ENCODE measurements around the gene FAM187B. TPM values are rescaled to one million over a fixed set of nuclear protein-coding genes. Genes with fewer than 3 reads are reported as not detected.

FAM187B gene
- total RNA-seq, 1 donor from 2014 or later: not detected

GRCh38 chr19:35178701-35179100, 49.8 kb downstream of the FAM187B start:
- no peak for DNase-seq (ENCODE audit: low read depth in 2 of 2)

- no peak for DNase-seq (ENCODE audit: low read depth in 2 of 2)
Measured at GRCh38 chr19:35177377-35178274, 50.9 kb downstream of the FAM187B start.

- DNase-seq (ENCODE audit: low read depth in 2 of 2): no peak
Measured at GRCh38 chr19:35176181-35176570, 52.4 kb downstream of the FAM187B start.

Other genes starting within 250 kb of the FAM187B start
- gene GRAMD1A, start 228.4 kb downstream of the FAM187B start, total RNA-seq: 24.6 and 32.9 TPM in 2 replicates
- gene SCN1B, start 198.3 kb downstream of the FAM187B start, total RNA-seq: 5.2 and 5.7 TPM in 2 replicates
- gene HPN, start 187.0 kb downstream of the FAM187B start, total RNA-seq: under 0.01 TPM in 2 replicates
- not detected in 2 replicates for gene FXYD3, start 112.9 kb downstream of the FAM187B start, total RNA-seq
- not detected in 2 replicates for gene LGI4, start 93.7 kb downstream of the FAM187B start, total RNA-seq
- not detected in 2 replicates for gene FXYD1, start 89.9 kb downstream of the FAM187B start, total RNA-seq
- not detected in 2 replicates for gene FXYD7, start 85.5 kb downstream of the FAM187B start, total RNA-seq
- gene FXYD5, start 74.0 kb downstream of the FAM187B start, total RNA-seq: 14.2 and 17.9 TPM in 2 replicates
- 0.20 and 0.44 TPM in 2 replicates for gene LSR, start 20.3 kb upstream of the FAM187B start, total RNA-seq
- gene USF2, start 40.2 kb upstream of the FAM187B start, total RNA-seq: 25.5 and 52.2 TPM in 2 replicates
- under 0.01 TPM in 2 replicates for gene HAMP, start 53.8 kb upstream of the FAM187B start, total RNA-seq
- gene MAG, start 63.4 kb upstream of the FAM187B start, total RNA-seq: not detected in 2 replicates
- gene CD22, start 100.4 kb upstream of the FAM187B start, total RNA-seq: 0.22 TPM in 1 of 2 replicates, not detected in the other
- not detected in 2 replicates for gene FFAR1, start 119.2 kb upstream of the FAM187B start, total RNA-seq
- gene FFAR3, start 129.7 kb upstream of the FAM187B start, total RNA-seq: under 0.01 TPM in 1 of 2 replicates, not detected in the other
- gene GPR42, start 142.3 kb upstream of the FAM187B start, total RNA-seq: not detected in 2 replicates
- not detected in 2 replicates for gene FFAR2, start 219.5 kb upstream of the FAM187B start, total RNA-seq